Colonic mucosa (tissue), 4 donors: ENCODE measurements around the gene TMEM269. TPM values are rescaled to one million over a fixed set of nuclear protein-coding genes. Genes with fewer than 3 reads are reported as not detected.

Experiments used
- DNase-seq: peaks from one replicate; pipeline ENCODE4 v3.0.0-alpha.2; 2020
- H3K27ac ChIP-seq: fragments of 200-600 bp; one replicate; pipeline ENCODE4 v1.8.0; 2021
- H3K27me3 ChIP-seq: fragments of 200-600 bp; one replicate; pipeline ENCODE4 v1.8.0; 2021
- H3K36me3 ChIP-seq: fragments of 200-600 bp; one replicate; pipeline ENCODE4 v1.8.0; 2021
- H3K4me1 ChIP-seq: fragments of 200-600 bp; one replicate; pipeline ENCODE4 v1.8.0; 2021; ENCODE audit warnings: mild to moderate bottlenecking
- H3K4me3 ChIP-seq: fragments of 200-600 bp; one replicate; pipeline ENCODE4 v1.8.0; 2021
- H3K9ac ChIP-seq, 2 donors: one replicate each; pipeline ENCODE4 v1.7.0; 2013; ENCODE audit warnings: control low read depth in 2 of 2, low read depth in 2 of 2, low read length in 2 of 2
- H3K9me3 ChIP-seq: fragments of 200-600 bp; one replicate; pipeline ENCODE4 v1.8.0; 2021
- CTCF ChIP-seq: fragments of 200-600 bp; IDR thresholded peaks from one replicate; pipeline ENCODE4 v1.8.0; 2022; ENCODE audit warnings: antibody characterized with exemption, mild to moderate bottlenecking
- intact Hi-C: fragments of 100-400 bp; cut with DNase I; formaldehyde crosslinking; loops from one replicate; pipeline ENCODE4 v1.14.1; 2022
- total RNA-seq, 2 donors: library from RNA; stranded (reverse); fragmentation: NEBNext Ultra II Directional in 1 of 2; extraction: Animal tissue kit (Norgen Biotek cat#: 25700) in 1 of 2; gene quantifications; one replicate each; pipeline ENCODE4 v1.2.1, GENCODE V29; 2021
- donor health status: healthy.
- donor health status: DM: no; HTN: no; CAD: no.
- donor health status: DM: no; HTN: no; CAD: no.

TMEM269 gene
- total RNA-seq, 2 donors from 2014 or later: 0.10 TPM; not detected in 1

- Histone ChIP-seq H3K4me1 (no peaks in the 10 kb centered on the region), H3K9ac (no peak overlapping the region), H3K4me3 (no peak overlapping the region), H3K27me3 (no peaks in the 10 kb centered on the region), H3K36me3 (no peaks in the 10 kb centered on the region), H3K9me3 (no peaks in the 10 kb centered on the region), H3K27ac (no peak overlapping the region)
- no peak for TF ChIP-seq CTCF
- intact Hi-C loops: loop anchor here (5.0 to 10.0 kb wide), 2 partner anchors 169 to 401 kb away; no protein-coding TSS in a partner anchor
- no peak for DNase-seq
These were observed 38.9 kb upstream of the TMEM269 start for GRCh38 chr1:42745851-42746250.

DNA sequence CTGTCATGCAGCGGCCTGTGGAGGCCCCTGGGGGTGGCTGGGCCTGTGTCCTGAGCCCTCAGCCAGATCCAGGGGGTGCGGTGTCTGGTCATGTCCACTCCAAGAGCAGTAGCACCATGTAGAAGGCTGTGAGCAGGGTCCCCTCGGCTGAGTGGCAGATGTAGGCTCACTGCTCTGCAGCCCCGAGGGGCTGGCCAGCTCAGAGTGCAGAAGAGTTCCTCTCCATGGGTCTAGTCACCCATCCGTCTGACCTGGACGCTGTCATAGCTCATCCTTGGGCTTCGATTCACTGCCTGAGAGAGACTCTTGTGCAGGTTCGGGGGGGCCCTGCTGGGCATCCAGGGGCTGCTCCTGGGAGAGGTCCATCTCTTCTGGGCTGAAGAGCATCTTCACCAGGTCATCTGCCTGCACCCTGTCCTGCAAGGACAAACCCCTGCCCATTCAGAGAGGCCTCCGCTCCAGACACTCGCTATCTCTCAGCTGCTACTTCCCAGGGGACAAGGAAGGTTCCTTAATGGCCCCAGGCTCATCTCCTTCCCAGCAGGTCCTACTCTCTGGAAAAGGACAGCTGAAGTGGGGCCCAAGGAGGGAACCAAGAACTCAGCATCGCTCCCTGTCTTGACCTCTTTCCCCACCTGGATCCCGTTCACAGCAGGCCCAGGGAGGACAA is 38.2 kb upstream of the TMEM269 start:
- Histone ChIP-seq H3K4me3 (no peak overlapping the region), H3K36me3 (no peaks in the 10 kb centered on the region), H3K27me3 (no peaks in the 10 kb centered on the region), H3K9ac (no peak overlapping the region), H3K4me1 (no peaks in the 10 kb centered on the region), H3K9me3 (no peaks in the 10 kb centered on the region), H3K27ac (no peak overlapping the region)
- intact Hi-C loops: loop anchor here (5.0 to 10.0 kb wide), 2 partner anchors 169 to 402 kb away; no protein-coding TSS in a partner anchor
- no peak for DNase-seq
- no peak for TF ChIP-seq CTCF

DNA sequence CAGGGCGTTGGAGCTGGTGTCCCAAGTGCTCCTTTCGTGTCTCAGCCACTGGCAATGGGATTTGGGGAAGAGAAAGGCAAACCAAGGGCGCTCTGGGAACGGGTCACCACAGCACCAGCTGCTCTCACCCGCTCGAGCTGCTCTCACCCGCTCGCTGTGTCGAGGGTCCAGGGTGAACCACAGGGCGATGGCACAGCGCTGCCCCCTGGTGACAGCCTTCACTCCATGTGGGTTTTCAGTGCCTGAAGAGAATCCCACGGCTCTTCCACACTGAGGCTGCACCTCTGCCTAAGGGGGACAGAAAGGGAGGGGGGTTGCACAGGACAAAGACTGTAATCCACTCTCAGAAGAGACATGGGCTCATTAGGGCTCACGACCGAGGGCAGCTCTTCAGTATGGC is 37.7 kb upstream of the TMEM269 start:
- no peaks in the 10 kb centered on the region for H3K27me3 ChIP-seq
- peak; percentile 44 for TF ChIP-seq CTCF
- DNase-seq: peak; percentile 41
- H3K4me3 ChIP-seq: no peak overlapping the region
- no peaks in the 10 kb centered on the region for H3K9me3 ChIP-seq
- no peak overlapping the region for H3K9ac ChIP-seq
- intact Hi-C loops: loop anchor here (5.0 to 10.0 kb wide), 2 partner anchors 170 to 402 kb away; no protein-coding TSS in a partner anchor
- H3K36me3 ChIP-seq: no peaks in the 10 kb centered on the region
- no peak overlapping the region for H3K27ac ChIP-seq
- no peaks in the 10 kb centered on the region for H3K4me1 ChIP-seq

DNA sequence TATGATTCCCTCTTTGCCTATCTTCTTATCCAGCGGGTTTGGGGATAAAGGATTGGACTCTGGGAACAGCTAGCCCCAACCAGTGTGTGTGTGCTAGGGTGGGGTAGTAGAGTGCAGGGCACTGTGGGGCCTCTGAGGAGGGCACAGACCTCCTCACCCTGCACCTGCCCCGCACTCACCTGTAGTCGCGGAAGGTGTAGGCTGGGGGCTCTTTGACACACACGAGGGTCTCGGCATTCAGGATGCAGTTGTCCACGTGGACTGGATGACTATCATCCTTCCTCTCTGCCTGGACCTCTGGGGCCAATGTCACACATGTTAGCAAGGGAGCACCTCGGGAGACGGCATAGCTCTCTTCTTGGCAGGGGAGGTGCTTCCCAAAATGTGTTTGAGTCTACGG is 36.8 kb upstream of the TMEM269 start:
- no peak for TF ChIP-seq CTCF
- H3K4me1 ChIP-seq: no peaks in the 10 kb centered on the region
- no peak overlapping the region for H3K4me3 ChIP-seq
- intact Hi-C loops: loop anchor here (5.0 to 10.0 kb wide), 2 partner anchors 171 to 403 kb away; no protein-coding TSS in a partner anchor
- no peaks in the 10 kb centered on the region for H3K9me3 ChIP-seq
- no peak for DNase-seq
- H3K9ac ChIP-seq: no peak overlapping the region
- H3K27ac ChIP-seq: no peak overlapping the region
- no peaks in the 10 kb centered on the region for H3K27me3 ChIP-seq
- no peaks in the 10 kb centered on the region for H3K36me3 ChIP-seq

- intact Hi-C loops: loop anchor here (5.0 to 10.0 kb wide), 2 partner anchors 171 to 404 kb away; no protein-coding TSS in a partner anchor
- H3K27ac ChIP-seq: no peak overlapping the region
- H3K9me3 ChIP-seq: no peaks in the 10 kb centered on the region
- no peak for TF ChIP-seq CTCF
- H3K27me3 ChIP-seq: no peaks in the 10 kb centered on the region
- no peak for DNase-seq
- H3K9ac ChIP-seq: no peak overlapping the region
- H3K4me1 ChIP-seq: no peaks in the 10 kb centered on the region
- H3K36me3 ChIP-seq: no peaks in the 10 kb centered on the region
- no peak overlapping the region for H3K4me3 ChIP-seq
These were observed 36.1 kb upstream of the TMEM269 start for GRCh38 chr1:42748461-42749410.
